ENCODE results near the gene ECI2.

ECI2 gene

DNA sequence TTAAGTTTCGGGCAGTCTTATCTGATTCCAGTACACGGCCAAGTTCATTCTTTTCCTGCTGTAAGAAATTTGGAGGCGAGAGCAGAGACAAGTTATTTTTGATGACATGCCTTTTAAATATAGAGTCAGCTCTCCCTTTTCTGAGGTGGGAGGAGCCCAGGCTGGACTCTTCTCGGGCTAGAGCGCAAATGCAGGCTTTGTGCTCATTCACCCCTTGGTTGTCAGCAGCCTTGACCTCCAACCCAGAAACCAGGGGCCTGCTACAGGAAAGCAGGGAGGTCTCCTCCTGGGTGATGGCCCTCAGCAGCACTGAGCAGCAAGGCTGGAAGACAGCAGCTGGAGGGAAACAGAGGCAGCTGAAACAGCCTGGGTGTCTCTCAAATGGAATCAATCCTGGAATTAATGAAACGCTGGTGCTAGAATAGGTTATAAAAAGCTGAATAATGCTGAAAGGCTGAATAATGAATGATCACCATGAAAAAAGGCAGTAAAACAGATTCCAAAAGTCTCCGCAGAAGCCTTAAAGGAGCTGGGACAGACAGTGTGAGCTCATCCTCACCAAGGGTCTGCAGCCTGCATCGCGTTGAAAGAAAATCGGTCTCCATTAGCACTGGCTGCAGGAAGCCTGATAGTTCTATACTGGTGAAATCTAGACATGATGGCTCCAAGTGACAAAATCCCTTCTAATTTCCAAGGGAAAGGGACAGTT, 28.2 kb upstream of the ECI2 start:
- no peak overlapping the region for H3K4me3 ChIP-seq (ENCODE audit: low read depth, low read length)
- TF ChIP-seq, protein P1, sequence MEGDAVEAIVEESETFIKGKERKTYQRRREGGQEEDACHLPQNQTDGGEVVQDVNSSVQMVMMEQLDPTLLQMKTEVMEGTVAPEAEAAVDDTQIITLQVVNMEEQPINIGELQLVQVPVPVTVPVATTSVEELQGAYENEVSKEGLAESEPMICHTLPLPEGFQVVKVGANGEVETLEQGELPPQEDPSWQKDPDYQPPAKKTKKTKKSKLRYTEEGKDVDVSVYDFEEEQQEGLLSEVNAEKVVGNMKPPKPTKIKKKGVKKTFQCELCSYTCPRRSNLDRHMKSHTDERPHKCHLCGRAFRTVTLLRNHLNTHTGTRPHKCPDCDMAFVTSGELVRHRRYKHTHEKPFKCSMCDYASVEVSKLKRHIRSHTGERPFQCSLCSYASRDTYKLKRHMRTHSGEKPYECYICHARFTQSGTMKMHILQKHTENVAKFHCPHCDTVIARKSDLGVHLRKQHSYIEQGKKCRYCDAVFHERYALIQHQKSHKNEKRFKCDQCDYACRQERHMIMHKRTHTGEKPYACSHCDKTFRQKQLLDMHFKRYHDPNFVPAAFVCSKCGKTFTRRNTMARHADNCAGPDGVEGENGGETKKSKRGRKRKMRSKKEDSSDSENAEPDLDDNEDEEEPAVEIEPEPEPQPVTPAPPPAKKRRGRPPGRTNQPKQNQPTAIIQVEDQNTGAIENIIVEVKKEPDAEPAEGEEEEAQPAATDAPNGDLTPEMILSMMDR (IDR thresholded peaks at IDR 0.05; ENCODE audit: insufficient read depth, low read depth, low read length, missing control alignments): no peak
- DNase-seq (ENCODE audit: low read depth): no peak

DNA sequence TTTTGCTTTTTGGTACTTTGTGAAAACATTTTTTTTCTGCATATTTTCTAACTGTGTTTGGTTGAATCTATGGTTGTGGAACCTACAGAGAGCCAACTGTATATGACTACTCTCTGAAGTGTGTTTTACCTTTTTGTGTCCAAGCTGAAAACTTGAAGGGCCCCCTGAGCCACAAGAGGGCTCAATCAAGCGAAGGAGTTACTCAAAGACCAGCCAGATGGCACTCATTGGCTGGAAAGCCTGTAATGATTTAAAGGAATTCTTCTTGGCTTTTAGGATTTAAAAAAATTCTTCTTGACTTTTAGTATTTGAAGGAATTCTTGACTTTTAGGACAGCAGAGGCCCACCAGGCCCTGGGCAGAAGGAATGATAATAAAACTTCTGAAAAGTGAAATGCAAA, 27.0 kb upstream of the ECI2 start:
- TF ChIP-seq, protein P1 (IDR thresholded peaks at IDR 0.05; ENCODE audit: insufficient read depth, low read depth, low read length, missing control alignments): no peak

GRCh38 chr6:4159491-4159890, 24.1 kb upstream of the ECI2 start:
- TF ChIP-seq, protein P1 (IDR thresholded peaks at IDR 0.05; ENCODE audit: insufficient read depth, low read depth, low read length, missing control alignments): no peak
- DNase-seq (ENCODE audit: low read depth): no peak
- H3K4me3 ChIP-seq (ENCODE audit: low read depth, low read length): no peak overlapping the region

More for the DNA sequence above, 27.0 kb upstream of the ECI2 start:
- DNase-seq (ENCODE audit: low read depth): no peak
- H3K4me3 ChIP-seq (ENCODE audit: low read depth, low read length): no peak overlapping the region

DNA sequence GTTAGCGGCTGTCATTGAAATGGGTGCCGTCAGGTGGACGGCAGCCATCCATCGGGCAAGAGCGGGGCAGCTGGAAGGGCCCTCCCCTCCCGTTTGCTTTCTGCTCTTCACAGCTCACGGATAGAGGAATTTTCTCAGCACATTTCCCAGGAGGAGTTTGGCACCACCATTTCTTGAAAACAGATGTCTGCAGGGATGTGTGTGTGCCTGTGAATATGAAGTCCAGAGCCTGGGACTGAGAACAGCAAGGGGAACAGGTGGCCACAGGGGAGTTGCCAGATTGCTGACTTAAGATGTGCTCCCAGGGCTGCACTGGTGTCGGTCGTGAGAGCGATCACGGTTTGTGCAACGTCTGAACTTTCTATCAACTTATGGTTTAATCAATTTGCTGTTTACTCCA, 22.1 kb upstream of the ECI2 start:
- no peak overlapping the region for H3K4me3 ChIP-seq (ENCODE audit: low read depth, low read length)
- DNase-seq (ENCODE audit: low read depth): no peak
- TF ChIP-seq, protein P1 (IDR thresholded peaks at IDR 0.05; ENCODE audit: insufficient read depth, low read depth, low read length, missing control alignments): no peak

DNA sequence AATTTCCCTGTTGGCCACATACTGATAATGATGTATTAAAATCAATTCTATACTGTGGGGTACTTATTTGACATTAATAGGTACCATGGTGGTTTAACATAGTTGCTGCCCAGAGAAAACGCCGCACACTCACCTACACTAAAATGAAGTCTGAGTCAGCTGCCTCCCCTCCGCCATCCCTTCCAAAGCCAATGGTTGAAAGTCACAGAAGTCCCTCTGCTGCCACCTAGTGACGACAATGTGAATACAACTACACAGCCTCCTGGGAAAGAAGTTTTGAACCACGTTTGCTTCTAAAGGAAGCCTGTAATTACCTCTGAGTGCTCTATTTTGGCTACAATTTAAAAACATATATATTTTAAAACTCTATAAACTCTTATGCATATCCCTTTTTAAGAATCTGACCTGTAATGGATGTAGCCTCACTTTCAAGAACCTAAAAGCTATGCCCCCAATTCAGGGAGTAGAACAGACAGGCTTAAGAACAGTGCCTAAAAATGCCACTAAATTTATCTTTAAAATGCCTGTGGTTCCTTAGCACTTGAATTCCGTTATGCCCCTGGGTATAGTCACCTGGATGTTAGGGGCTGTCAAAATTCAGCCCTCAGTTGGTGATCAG, 20.6 kb upstream of the ECI2 start:
- DNase-seq (ENCODE audit: low read depth): peak; percentile 82

GRCh38 chr6:4153514-4153985, 18.2 kb upstream of the ECI2 start:
- TF ChIP-seq, protein P1 (IDR thresholded peaks at IDR 0.05; ENCODE audit: insufficient read depth, low read depth, low read length, missing control alignments): no peak

More for the DNA sequence above, 20.6 kb upstream of the ECI2 start:
- H3K4me3 ChIP-seq (ENCODE audit: low read depth, low read length): no peak overlapping the region
- TF ChIP-seq, protein P1 (IDR thresholded peaks at IDR 0.05; ENCODE audit: insufficient read depth, low read depth, low read length, missing control alignments): peak; percentile 71

More at GRCh38 chr6:4153514-4153985, 18.2 kb upstream of the ECI2 start:
- H3K4me3 ChIP-seq (ENCODE audit: low read depth, low read length): no peak overlapping the region
- no peak for DNase-seq (ENCODE audit: low read depth)
